HG03064 (cell line): Measurements from ENCODE around the gene PFDN1.
"Not testable (repeated sequence)": the region's sequence is repeated elsewhere in the genome, so short reads cannot be mapped to it uniquely, and the experiment has no call there.

Source experiments
- ATAC-seq: cut with Tn5 transposase; IDR thresholded peaks from one replicate; pipeline ENCODE4 v1.9.1; 2021; ENCODE audit warnings: low read depth; ENCODE audit not compliant: unreplicated experiment

PFDN1 gene, protein sequence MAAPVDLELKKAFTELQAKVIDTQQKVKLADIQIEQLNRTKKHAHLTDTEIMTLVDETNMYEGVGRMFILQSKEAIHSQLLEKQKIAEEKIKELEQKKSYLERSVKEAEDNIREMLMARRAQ

DNA sequence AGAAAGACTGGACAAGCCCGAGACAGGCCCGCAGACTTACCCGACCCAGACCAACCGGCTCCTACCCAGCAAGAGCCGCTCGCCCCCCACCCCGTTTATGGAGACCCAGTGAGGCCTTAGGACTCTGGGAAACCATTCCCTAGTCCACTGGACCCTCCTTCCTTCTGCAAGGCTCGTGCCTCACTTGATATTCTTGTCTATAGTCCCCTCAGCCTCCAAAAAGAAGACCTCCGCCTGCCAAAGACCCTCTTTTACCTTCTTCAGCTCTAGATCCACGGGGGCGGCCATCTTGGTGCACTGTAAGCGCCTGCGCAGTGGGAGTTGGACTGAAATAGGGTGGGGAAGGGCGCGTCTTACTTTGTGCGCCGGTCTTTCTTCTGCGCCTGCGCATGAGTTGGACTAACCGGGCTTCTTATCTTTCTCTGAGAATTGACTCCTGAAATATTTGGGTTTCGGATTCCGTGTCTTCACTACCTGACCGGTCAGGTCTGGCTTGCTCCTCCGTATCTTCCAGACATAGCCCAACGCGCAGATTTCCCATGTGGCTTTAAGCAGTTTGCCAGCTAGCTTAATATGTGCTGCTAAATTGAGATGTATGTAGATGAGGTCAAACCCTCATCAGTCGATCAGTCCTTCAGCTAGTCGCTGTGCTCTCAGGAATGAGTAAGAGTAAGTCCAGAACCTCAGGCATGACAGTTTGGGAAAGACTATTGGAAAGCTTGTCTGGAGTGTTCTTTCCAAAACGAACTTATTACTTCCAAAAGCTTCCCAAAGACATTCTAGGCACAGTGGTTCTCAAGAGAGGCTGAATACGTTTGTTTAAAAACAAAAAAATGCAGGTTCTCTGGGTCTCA lies at the start of gene PFDN1:
TSS of gene PFDN1 (minus strand) at position 316 of the 854 bp plus-strand sequence. CDS start at position 288, 28 bp downstream.
- ATAC-seq = peak; percentile 94

DNA sequence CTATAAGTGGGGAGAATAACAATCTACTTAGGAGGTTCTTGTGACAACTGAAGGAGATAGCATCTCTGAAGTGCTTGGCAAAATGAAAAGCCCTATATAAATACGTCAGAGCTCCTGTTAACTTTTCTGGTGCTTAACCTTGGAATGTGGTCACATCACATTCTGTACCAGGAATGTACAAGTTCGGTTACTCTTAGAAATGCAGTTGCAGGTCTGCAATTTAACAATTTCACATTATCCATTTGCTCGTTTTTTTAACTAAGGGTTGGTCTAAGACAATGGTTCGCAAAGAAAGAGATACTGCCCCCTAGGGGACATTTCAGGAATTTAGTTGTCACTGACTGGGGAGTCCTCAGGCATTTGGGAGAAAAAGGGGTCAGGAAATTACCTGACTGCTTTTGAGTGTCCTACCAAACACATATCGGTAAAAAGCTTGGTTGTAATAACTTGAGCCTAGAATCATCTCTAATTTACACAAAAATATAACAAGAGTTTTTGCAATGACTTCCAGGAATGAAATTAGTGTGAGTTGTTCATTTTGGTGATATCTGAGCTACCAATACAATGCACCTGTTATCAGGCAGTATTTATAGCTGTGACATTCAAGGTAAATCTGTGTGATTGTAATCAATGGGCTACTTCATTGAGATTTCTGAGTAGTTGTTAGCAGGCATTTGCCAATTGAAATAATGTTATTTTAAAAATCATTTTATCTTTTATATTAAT lies 48.9 kb upstream of the PFDN1 start:
- no peak for ATAC-seq

DNA sequence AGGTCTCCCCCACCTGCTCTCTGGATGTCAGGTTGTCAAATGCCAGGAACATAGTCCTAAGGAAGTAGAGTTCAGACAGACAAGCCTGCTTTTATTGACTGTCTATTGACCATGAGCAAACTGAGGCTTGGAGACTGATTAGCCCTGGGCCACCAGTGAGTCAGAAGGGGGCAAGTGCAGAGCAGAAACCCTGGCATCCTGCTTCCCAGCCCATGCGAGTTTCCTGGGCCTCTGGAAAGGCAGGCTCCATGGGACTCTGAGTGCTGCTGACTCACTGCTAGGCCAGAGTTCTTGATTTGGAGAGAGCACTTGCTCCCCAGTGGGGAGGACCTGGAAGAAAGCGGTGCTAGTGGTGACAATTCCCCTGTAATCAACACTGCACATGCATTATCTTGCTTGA lies 46.3 kb upstream of the PFDN1 start:
- ATAC-seq = no peak

DNA sequence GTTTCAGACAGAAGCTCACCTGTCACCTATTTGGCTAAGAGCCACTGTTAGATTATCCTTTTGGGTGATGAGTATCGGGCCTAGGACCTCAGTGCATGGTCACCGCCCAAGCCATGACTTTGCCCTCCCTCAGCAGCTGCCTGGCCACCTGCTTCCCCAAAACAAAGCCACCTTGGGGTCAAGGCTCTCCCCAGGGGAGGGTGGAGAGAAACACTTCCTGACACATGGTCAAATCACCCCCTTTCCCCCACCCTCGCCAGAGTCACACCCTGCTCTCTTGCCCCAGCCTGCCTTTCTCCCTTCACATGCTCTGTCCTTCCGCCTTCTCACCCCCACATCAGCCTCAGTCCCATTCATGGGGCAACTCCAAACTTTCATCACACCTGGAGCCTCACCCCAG lies 45.2 kb upstream of the PFDN1 start:
- ATAC-seq = no peak

DNA sequence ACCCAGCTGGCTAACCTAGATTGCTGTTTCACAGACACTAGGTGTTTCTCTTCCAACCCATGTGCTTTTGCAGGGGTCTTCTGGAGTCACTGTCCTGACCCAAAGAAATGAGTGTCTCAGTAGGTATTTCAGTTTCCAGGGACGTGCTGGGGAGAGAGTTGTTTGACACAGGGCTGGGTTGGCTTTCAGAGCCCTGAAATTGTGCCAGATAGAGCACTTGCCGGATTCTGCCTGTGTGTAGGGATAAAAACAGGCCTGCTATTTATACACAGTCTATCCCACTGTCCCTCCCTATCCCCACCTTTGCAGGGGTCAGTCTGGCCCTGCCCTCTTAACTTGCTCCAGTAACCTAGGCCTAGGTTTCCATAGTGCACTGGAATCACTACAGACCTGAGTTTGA lies 44.5 kb upstream of the PFDN1 start:
- ATAC-seq = no peak

DNA sequence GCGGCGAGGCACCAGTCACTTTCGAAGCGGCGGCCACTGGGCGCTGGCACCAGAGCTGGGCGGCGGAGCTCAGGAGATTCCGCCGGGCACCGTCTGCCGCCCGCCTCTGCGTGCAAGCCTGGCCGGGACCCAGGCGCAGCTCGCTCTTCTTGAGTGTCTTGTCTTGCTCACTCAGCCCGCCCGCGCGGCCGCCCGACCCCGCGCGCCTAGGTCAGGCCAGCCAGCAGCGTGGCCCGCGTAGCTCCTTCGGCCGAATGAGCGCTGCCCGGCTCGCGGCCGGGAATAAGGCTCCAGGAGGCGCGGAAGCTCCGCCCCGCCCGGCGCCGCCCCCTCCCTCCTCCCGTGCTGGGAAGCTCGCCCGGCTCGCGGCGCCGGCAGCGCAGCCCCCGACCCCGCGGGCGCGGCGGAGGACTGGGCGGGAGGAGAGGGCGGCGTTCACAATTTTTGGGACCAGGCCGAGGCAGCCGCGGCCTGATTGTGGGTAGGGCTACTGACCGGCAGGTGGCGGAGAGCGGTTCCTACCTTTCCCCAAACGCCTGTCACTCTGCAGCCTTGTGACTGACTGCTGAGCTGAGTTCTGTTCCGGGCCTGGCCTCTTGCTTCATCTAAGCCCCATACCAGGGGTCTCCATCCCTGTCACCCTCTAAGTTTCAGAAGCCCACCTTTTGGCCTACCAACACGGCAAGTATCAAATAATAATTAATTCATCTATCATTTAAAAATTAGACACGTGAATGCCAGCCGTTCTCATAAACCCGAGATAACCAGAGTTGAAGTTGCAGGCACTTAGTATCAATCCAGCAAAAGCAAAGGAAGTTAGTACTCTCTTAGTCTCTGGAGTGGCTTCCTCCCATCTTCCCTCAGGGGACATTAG lies 43.7 kb upstream of the PFDN1 start, which contains the start of gene HBEGF:
TSS of gene HBEGF (minus strand) at position 256 of the 874 bp plus-strand sequence. CDS start 275 bp downstream, outside the sequence.
- ATAC-seq = peak; percentile 80

DNA sequence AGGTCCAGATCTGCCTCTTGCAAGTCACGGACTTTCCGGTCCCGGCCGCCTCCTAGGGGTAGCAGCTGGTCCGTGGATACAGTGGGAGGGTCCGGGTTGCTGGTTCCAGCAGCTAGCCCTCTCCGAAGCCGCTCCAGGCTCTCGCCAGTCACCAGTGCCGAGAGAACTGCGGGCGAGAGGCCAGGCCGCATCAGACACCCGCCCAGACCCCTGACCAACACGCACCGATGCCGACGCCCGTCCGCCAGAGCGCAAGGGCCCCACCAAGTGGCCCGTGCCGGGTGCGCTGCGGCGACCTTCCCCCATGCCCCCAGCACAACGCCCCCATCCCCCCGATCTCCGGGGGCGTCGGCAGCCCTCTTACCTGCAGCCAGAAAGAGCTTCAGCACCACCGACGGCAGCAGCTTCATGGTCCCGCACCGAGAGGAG lies 43.0 kb upstream of the PFDN1 start:
- no peak for ATAC-seq

DNA sequence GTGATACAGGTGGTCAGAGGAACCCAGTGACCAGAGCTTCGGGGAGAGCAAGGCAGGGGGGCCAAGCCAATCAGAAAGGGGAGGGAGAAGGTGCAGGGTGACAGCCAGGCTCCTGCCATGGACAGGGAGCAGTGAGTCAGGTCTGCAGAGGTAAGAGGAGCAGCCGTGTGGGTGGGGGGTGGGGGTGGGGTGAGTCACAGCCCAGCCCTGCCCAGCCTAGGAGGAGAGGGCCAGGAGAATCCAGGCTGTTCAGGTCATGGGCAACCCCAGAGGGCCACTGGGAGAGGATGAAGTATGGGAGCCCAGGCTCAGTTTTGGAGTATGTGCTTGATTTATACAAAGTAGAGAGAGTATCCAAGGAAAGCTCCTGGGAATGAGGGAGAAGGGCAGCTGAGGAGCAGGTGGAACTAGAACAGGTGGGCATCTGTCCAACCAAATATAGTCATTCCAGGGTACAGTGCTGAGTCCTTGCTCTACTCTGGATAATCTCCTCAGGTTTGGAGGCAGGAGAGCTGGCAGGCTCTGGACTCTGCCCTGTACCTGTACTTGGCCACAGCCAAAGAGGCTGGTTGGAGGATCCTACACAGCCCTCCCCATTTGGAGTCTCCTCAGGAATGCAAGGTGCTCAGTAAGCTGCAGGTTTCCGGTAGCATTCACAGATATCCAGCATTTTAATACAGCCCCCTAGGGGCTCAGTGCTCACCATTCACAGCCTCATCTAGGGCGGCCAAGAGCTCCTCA lies 42.0 kb upstream of the PFDN1 start:
- ATAC-seq = no peak

DNA sequence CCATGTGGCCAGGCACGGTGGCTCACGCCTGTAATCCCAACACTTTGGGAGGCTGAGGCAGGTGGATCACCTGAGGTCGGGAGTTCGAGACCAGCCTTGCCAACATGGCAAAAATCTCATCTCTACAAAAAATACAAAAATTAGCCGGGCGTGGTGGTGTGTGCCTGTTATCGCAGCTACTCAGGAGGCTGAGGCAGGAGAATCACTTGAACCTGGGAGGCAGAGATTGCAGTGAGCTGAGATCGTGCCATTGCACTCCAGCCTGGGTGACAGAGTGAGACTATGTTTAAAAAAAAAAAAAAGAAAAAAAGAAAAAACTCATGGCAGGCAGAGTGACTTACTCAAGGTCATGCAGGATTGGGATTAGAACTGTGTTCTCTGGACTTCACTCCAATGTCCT lies 40.9 kb upstream of the PFDN1 start:
- not testable (repeated sequence) for ATAC-seq

DNA sequence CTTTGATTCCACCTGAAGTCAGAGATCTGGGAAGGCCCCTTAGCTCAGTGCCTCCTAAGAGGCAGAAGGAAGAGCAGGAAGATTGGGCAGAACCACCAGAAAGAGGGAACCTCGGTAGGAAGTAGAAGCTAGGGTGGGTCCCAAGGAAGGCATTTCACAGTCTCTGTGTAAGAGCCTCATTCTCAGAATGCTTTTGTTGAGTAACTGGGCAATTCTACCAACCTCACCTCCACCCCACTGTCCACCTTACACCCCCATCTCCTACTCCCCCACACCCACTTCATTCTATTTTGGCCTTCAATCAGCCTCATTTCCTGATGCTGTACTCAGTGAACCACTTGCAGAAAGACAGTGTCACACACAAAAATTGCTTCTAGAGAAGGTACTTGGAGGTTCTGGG lies 40.0 kb upstream of the PFDN1 start:
- no peak for ATAC-seq

DNA sequence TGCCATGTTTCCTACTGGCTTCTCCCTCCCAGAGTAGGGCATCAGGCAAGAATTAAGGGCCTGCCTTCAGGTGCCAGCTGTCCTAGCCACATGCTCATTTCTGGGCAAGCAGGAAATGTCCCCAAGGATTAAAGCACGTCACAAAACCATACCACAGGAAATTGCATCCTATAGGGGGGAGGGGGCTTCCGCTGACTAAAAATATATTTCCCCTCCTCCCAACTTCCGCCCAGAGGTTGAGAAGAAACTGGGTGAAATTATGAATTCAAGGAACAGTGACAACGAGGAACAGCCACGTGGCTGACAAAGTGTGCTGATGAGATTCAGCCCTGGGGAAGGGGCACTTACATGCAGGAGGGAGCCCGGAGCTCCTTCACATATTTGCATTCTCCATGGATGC lies 39.4 kb upstream of the PFDN1 start:
- ATAC-seq = no peak

DNA sequence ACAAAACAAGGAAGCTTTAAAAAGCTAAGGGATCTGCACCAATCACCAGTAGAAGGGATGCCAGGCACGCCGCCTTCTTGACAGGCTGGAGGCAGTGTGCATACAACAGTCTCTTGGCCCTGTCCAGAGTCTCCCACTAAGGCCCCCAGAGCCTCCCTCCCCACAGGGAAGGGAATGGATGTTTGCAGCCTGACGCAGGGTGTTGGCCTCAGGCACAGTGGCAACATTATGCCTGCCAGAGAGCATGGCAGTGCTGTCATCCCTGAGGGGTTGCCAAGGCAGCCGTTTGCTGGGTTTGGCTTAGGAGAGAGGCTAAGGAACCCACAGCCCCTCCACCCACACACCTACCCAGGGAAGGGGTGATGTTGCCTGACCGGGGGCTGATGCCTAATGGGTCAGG lies 38.7 kb upstream of the PFDN1 start:
- ATAC-seq = no peak

DNA sequence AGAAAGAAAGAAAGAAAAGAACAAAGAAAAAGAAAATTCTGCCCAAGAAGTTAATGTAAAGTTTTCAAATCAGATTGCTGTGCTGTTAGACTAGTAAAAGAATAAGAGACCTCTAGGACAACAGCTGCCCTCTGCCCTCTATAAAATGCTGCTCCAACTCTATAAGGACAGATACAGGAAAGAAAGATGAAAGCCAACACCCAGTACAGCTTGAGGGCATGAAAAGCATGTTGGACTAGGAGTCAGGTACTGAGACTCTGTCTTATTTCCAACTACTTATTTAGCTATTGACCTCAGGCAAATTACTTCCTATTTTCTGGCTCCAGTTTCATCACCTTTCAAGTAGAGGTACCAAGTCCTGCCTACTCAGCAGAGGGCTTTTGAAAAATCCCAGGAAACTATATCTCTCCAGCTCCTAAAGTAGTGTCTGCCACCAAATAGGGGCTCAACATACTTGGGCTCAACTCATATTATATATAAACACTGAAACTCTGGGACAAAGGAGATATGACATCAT lies 37.8 kb upstream of the PFDN1 start:
- no peak for ATAC-seq

DNA sequence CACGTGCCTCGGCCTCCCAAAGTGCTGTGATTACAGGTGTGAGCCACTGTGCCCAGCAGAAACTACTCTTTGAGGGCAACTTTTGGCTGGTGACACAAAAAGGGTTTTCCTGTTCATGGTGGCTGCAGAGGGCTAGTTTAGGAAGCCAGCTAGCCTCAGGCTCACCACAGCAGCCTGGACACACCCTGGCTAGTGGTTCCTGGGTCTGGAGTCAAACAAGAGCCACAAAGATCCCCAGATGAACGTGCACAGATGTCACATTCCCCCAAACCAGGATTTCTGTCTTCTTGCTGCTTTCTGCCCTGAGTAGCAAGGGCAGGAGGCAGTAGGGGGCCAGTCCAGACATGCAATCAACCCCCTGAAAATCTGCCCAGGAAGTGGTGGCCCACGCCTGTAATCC lies 36.7 kb upstream of the PFDN1 start:
- ATAC-seq = no peak

DNA sequence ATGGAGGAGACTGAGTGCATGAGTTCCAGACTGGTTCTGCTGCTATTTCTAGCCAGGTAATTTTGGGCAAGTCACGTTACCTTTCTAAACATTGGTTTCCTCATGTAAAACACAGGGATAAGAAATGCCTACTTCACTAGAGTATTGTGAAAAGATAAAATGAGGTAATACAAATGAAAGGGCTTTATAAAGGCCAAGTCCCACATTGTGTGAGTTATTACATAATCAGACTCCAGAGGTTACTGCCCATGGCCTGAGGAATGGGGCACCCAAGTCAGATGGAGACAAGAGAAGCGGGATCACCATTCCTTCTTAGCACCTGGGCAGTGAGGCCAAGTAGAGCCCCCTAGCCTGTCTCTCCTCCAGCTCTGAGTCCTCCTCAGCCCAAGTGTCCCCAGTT lies 36.0 kb upstream of the PFDN1 start:
- no peak for ATAC-seq

DNA sequence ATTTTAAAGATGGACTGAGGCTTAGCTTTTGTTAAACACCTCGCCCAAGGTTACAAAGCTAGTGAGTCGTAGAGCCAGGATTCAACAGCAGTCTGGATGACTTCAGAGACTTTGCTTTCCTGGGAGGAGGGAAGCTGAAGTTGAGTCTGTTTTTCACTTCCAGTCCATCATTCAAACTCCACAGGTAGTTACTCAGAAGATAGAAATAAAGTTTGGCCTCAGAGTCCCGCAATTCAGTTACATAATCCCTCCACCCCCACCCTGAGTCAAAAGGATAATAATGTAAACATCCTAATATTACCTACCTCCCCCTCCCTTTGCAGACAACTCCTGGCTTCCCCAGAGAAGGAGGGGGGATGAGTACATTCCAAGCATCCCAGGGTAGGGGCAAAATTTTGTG lies 35.4 kb upstream of the PFDN1 start:
- ATAC-seq = no peak

DNA sequence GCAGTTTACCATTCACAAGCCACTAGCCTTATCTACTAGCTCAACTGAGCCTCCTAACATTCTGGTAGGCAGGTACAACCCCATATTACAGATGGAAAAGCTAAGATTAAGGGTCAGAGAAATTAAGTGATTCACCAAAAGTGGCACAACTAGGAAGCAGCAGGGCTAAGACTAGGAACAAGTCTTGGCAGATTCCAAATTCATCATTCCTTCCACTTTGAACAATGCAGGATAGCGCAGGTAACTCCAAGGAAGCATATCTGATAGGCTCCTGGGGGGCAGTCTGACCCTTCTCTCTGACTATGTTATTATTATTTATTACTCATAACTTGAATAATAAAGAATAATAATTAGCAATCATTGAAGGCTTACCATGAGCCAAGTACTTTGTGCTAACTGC lies 35.0 kb upstream of the PFDN1 start:
- ATAC-seq = no peak

DNA sequence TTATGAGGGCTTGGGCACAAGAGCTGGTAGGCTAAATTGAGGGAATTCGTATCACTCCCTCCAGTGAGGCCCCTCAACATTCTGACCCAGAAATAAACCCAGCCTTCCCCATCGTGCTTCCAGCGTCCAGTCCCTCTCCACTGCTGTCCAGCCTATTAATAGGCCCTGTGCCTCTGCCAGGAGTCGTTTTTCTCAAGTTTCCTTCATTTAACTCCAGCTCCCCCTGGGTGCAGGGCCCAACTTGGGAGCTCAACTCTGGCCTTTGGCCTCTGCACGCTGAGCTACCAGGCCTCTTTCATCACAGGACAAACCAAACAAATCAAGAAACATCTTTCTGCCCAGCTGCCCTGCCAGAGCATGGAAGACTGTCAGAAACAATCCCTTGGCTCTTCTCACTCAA lies 33.5 kb upstream of the PFDN1 start:
- ATAC-seq = no peak

DNA sequence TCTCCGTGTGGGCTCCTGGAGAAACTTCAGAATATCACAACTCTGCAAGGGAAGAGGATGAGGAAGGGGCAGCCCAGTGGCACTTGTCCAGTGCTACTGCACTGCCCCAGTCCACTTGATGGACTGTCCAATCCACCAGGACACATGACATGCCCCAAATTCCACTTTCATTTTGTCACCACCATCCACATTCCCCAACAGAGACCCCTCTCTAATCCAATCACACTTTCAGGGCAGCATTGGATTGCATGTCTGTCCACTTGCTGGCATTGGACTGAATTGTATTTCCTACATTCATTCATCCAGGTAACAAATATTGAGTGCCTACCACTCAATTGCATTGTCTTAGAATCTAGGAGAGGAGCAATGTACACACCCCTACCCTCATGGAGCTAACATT lies 28.7 kb upstream of the PFDN1 start:
- ATAC-seq = no peak
